ENCODE results near the gene SORT1.

DNA sequence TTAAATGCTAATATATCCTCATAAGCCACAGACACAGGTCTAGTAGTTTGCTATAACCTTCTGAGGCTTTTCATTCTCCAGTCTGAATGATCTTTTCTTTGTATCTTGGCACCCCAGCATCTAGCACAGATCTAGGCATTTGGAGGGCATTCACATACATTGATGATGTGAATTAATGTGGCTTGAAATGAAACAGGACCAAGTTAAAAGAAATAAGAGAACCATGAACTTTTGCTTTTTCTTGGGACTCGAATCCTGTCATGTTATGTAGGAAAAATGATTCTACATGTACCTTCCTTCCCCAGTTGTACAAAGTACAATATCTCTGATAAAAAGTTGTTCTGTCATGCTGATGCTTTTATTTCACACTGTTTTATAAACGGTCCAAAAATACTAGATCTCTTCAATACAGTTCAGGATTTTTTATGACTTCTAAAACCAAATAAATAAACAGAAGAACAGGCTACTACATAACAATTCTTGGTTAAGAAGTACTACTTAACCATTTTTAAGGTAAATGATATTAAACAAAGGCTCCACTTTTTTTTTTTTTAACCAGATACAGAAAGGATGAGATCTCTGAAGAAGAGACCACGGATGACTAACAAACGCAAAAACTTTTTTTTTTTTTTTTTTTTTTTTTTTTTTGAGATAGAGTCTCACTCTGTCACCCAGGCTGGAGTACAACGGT lies 3.0 kb downstream of the SORT1 start:
- TF ChIP-seq, protein P1, sequence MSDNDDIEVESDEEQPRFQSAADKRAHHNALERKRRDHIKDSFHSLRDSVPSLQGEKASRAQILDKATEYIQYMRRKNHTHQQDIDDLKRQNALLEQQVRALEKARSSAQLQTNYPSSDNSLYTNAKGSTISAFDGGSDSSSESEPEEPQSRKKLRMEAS (IDR thresholded peaks at IDR 0.05), result no peak
- TF ChIP-seq, protein P2, sequence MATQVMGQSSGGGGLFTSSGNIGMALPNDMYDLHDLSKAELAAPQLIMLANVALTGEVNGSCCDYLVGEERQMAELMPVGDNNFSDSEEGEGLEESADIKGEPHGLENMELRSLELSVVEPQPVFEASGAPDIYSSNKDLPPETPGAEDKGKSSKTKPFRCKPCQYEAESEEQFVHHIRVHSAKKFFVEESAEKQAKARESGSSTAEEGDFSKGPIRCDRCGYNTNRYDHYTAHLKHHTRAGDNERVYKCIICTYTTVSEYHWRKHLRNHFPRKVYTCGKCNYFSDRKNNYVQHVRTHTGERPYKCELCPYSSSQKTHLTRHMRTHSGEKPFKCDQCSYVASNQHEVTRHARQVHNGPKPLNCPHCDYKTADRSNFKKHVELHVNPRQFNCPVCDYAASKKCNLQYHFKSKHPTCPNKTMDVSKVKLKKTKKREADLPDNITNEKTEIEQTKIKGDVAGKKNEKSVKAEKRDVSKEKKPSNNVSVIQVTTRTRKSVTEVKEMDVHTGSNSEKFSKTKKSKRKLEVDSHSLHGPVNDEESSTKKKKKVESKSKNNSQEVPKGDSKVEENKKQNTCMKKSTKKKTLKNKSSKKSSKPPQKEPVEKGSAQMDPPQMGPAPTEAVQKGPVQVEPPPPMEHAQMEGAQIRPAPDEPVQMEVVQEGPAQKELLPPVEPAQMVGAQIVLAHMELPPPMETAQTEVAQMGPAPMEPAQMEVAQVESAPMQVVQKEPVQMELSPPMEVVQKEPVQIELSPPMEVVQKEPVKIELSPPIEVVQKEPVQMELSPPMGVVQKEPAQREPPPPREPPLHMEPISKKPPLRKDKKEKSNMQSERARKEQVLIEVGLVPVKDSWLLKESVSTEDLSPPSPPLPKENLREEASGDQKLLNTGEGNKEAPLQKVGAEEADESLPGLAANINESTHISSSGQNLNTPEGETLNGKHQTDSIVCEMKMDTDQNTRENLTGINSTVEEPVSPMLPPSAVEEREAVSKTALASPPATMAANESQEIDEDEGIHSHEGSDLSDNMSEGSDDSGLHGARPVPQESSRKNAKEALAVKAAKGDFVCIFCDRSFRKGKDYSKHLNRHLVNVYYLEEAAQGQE (IDR thresholded peaks at IDR 0.05), result no peak
- TF ChIP-seq, protein P3, sequence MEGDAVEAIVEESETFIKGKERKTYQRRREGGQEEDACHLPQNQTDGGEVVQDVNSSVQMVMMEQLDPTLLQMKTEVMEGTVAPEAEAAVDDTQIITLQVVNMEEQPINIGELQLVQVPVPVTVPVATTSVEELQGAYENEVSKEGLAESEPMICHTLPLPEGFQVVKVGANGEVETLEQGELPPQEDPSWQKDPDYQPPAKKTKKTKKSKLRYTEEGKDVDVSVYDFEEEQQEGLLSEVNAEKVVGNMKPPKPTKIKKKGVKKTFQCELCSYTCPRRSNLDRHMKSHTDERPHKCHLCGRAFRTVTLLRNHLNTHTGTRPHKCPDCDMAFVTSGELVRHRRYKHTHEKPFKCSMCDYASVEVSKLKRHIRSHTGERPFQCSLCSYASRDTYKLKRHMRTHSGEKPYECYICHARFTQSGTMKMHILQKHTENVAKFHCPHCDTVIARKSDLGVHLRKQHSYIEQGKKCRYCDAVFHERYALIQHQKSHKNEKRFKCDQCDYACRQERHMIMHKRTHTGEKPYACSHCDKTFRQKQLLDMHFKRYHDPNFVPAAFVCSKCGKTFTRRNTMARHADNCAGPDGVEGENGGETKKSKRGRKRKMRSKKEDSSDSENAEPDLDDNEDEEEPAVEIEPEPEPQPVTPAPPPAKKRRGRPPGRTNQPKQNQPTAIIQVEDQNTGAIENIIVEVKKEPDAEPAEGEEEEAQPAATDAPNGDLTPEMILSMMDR (IDR thresholded peaks at IDR 0.05; ENCODE audit: low read depth, low read length, missing input control), result no peak
- TF ChIP-seq RAD21 (IDR thresholded peaks at IDR 0.05), result no peak

All from liver (tissue), 3 donors.